GM19238 (cell line): ENCODE measurements around the gene ATP6AP2.
"Not testable (repeated sequence)": the region's sequence is repeated elsewhere in the genome, so short reads cannot be mapped to it uniquely, and the experiment has no call there.

Experiments used
- DNase-seq: peaks from one replicate; pipeline ENCODE4 v3.0.0; 2011; ENCODE audit warnings: low spot score; ENCODE audit not compliant: insufficient read length

The ATP6AP2 gene

GRCh38 chrX:40580537-40581335, at the start of gene ATP6AP2:
Gene ATP6AP2, plus strand, starts transcription at chrX:40580970. Its CDS starts 96 bp downstream, at chrX:40581066.
- DNase-seq = peak; percentile 72

- DNase-seq = no peak
Measured at GRCh38 chrX:40531056-40531826, 49.5 kb upstream of the ATP6AP2 start.

GRCh38 chrX:40537310-40537709, 43.5 kb upstream of the ATP6AP2 start:
- DNase-seq = no peak

- DNase-seq = no peak
Measured at GRCh38 chrX:40538406-40538805, 42.4 kb upstream of the ATP6AP2 start.

GRCh38 chrX:40539214-40540142, 41.3 kb upstream of the ATP6AP2 start:
- DNase-seq = peak; percentile 8

- DNase-seq = no peak
Measured at GRCh38 chrX:40542208-40542607, 38.6 kb upstream of the ATP6AP2 start.

- no peak for DNase-seq
Measured at GRCh38 chrX:40542972-40543371, 37.8 kb upstream of the ATP6AP2 start.

GRCh38 chrX:40543661-40544328, 37.0 kb upstream of the ATP6AP2 start:
- no peak for DNase-seq

GRCh38 chrX:40544343-40545266, 36.2 kb upstream of the ATP6AP2 start:
- no peak for DNase-seq

GRCh38 chrX:40546870-40547269, 33.9 kb upstream of the ATP6AP2 start:
- no peak for DNase-seq

- DNase-seq = no peak
Measured at GRCh38 chrX:40550066-40550465, 30.7 kb upstream of the ATP6AP2 start.

- DNase-seq = no peak
Measured at GRCh38 chrX:40552768-40553167, 28.0 kb upstream of the ATP6AP2 start.

- DNase-seq = no peak
Measured at GRCh38 chrX:40558590-40558989, 22.2 kb upstream of the ATP6AP2 start.

- no peak for DNase-seq
Measured at GRCh38 chrX:40563784-40564183, 17.0 kb upstream of the ATP6AP2 start.

GRCh38 chrX:40564447-40564846, 16.3 kb upstream of the ATP6AP2 start:
- no peak for DNase-seq

- DNase-seq = peak; percentile 20
Measured at GRCh38 chrX:40570346-40571093, 10.2 kb upstream of the ATP6AP2 start.

- not testable (repeated sequence) for DNase-seq
Measured at GRCh38 chrX:40571164-40571563, 9.6 kb upstream of the ATP6AP2 start.

GRCh38 chrX:40571600-40571999, 9.2 kb upstream of the ATP6AP2 start:
- no peak for DNase-seq

- DNase-seq = no peak
Measured at GRCh38 chrX:40573763-40574162, 7.0 kb upstream of the ATP6AP2 start.
